LNCAP (cell line): ENCODE measurements around the gene CXCR6.

Experiments used
- TF ChIP-seq, protein P1 (sequence below): fragments of 450-650 bp; IDR thresholded peaks from 2 replicates; pipeline ENCODE4 v1.5.1; 2017; ENCODE audit warnings: mild to moderate bottlenecking

CXCR6 gene

GRCh38 chr3:45972534-45973402 lies 29.5 kb downstream of the CXCR6 start:
- TF ChIP-seq, protein P1, sequence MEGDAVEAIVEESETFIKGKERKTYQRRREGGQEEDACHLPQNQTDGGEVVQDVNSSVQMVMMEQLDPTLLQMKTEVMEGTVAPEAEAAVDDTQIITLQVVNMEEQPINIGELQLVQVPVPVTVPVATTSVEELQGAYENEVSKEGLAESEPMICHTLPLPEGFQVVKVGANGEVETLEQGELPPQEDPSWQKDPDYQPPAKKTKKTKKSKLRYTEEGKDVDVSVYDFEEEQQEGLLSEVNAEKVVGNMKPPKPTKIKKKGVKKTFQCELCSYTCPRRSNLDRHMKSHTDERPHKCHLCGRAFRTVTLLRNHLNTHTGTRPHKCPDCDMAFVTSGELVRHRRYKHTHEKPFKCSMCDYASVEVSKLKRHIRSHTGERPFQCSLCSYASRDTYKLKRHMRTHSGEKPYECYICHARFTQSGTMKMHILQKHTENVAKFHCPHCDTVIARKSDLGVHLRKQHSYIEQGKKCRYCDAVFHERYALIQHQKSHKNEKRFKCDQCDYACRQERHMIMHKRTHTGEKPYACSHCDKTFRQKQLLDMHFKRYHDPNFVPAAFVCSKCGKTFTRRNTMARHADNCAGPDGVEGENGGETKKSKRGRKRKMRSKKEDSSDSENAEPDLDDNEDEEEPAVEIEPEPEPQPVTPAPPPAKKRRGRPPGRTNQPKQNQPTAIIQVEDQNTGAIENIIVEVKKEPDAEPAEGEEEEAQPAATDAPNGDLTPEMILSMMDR, result no peak

DNA sequence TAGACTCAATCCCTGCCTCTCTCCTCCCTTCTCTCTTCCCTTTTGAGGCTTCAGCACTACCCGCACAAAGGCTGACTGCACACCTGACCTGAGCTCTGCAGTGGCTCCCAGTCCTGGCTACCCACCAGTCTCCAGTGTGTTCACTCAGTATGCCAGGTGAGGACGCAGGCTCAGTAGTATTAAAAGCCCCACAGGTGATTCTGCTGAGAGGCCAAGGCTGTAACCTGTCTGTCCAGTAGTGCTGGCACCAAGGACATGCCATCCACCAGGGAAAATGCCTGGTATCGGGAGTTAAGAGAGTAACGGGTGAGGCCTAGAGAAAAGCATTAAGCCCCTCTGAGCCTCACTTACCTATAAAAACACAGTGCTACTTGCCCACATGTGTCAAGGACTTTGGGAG lies 31.4 kb downstream of the CXCR6 start:
- TF ChIP-seq, protein P1, result no peak

DNA sequence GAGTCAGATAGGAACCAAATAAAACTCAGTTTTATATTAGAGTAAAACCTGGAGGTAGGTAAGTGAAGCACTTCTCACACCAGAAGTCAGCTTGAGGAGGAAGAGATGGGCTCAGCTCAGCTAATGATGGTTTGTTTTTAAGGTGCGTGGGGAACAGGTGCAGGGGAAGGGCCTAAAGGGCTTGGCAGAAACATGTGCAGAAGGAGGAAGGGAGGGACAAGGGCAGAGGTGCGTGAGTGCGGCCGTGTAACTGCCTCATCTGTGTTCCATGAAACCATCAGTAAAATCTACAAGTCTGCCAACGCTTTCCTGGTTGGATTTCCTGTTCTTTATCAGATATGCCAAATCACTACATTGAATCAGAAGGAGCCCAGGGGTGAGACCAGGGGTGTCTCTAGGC lies 32.4 kb downstream of the CXCR6 start:
- TF ChIP-seq, protein P1, result no peak

GRCh38 chr3:45976191-45977091 lies 33.2 kb downstream of the CXCR6 start:
- TF ChIP-seq, protein P1, result no peak

- TF ChIP-seq, protein P1, result no peak
Measured at GRCh38 chr3:45978006-45978761, 34.9 kb downstream of the CXCR6 start.

DNA sequence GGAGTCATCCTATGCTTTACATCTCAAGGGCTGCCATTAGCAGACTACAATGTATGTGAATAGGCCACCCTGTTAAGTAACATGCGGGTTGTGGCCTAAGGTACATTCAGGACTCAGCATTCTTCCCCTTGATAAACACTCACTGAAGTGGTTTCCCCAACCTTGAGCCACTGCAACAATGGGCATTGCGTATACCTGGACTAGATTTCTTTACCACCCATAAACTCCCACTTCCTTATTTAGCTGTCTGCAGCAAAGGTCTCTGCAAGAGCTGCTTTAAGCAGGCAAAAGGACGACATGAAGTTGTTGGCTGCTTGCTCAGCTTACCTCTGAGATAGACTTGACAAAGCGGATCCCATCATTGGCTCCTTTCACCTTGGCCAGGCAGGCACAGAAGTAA lies 36.1 kb downstream of the CXCR6 start:
- TF ChIP-seq, protein P1, result no peak

GRCh38 chr3:45980229-45980813 lies 37.1 kb downstream of the CXCR6 start:
- TF ChIP-seq, protein P1, result no peak
